Endothelial cell of umbilical vein (primary cell): ENCODE results near the gene GPR146. TPM values are rescaled to one million over a fixed set of nuclear protein-coding genes. Genes with fewer than 3 reads are reported as not detected.
A peak's percentile ranks its signal among the peaks of the same experiment; 100 is the strongest.

Source experiments
- BruUV-seq: library from RNA; stranded (reverse); fragments of 400-500 nt; replicated peaks from 2 replicates; lab custom pipeline; 2021; lab: Mats Ljungman, UMichigan
- CTCF ChIA-PET: fragments of 300-600, 350-600 bp; sonication (Branson Sonifier 250); formaldehyde crosslinking; loops from one replicate; lab custom pipeline; 2021; ENCODE audit warnings: antibody characterized with exemption, inconsistent platforms; lab: Charles Lee
- POLR2A ChIA-PET: fragments of 300-600, 350-600 bp; sonication (Branson Sonifier 250); formaldehyde crosslinking; loops from one replicate; lab custom pipeline; 2021; ENCODE audit warnings: antibody characterized with exemption, inconsistent platforms; lab: Charles Lee
- DNase-seq: peaks from one replicate; pipeline ENCODE4 v3.0.0-alpha.2; 2011; ENCODE audit warnings: low read depth, low spot score
- FAIRE-seq: peaks from 2 replicates; lab custom pipeline; 2011; peaks lifted over from hg19 to GRCh38; lab: Jason Lieb, UNC
- H2AFZ ChIP-seq: 2 replicates; pipeline ENCODE4 v1.6.0; 2012; ENCODE audit warnings: low read depth, low read length, control low read depth, inconsistent platforms
- H3K27ac ChIP-seq: 2 replicates; pipeline ENCODE4 v1.5.1; 2011; ENCODE audit warnings: low read depth, mild to moderate bottlenecking, control low read depth, low read length, moderate library complexity; ENCODE audit not compliant: insufficient read depth
- H3K27me3 ChIP-seq, 2 experiments: 2 replicates each; pipeline versions ENCODE4 v1.6.0 to v1.6.1; 2011; ENCODE audit warnings: low read length in 2 of 2, mixed read lengths in 1 of 2; ENCODE audit not compliant: control insufficient read depth in 2 of 2, insufficient read depth in 2 of 2
- H3K36me3 ChIP-seq, 2 experiments: 2 replicates in 1 of 2; 3 replicates in 1 of 2; pipeline ENCODE4 v1.5.1; 2011; ENCODE audit warnings: low read length in 2 of 2, mild to moderate bottlenecking in 1 of 2, moderate library complexity in 1 of 2; ENCODE audit not compliant: control insufficient read depth in 2 of 2, insufficient read depth in 2 of 2; ENCODE audit errors: extremely low read depth in 1 of 2
- H3K4me1 ChIP-seq: 3 replicates; pipeline ENCODE4 v1.5.1; 2011; ENCODE audit warnings: mild to moderate bottlenecking, low read length; ENCODE audit not compliant: control insufficient read depth, insufficient read depth; ENCODE audit errors: extremely low read depth
- H3K4me2 ChIP-seq: 2 replicates; pipeline ENCODE4 v1.6.1; 2011; ENCODE audit warnings: low read length, control low read depth, mixed read lengths; ENCODE audit not compliant: insufficient read depth
- H3K4me3 ChIP-seq, 3 experiments: fragments of 200-600 bp in 1 of 3; sonication (generic), shearing (Covaris generic) in 1 of 3; replicated peaks in 1 of 3; 2 replicates each; pipeline ENCODE4 v1.5.1; 2011 to 2016; ENCODE audit warnings: control low read depth in 3 of 3, low read length in 3 of 3, mild to moderate bottlenecking in 2 of 3, inconsistent platforms in 1 of 3, low read depth in 1 of 3, moderate library complexity in 1 of 3; ENCODE audit not compliant: insufficient read depth in 1 of 3
- H3K79me2 ChIP-seq: 2 replicates; pipeline ENCODE4 v1.6.0; 2012; ENCODE audit warnings: low read length, inconsistent platforms; ENCODE audit not compliant: control insufficient read depth, insufficient read depth
- H3K9ac ChIP-seq: replicated peaks from 2 replicates; pipeline ENCODE3; 2011; ENCODE audit warnings: low read length, control low read depth; ENCODE audit not compliant: insufficient read depth; ENCODE audit errors: extremely low read depth
- H3K9me1 ChIP-seq: replicated peaks from 3 replicates; pipeline ENCODE4 v1.6.0; 2011; ENCODE audit warnings: mild to moderate bottlenecking, low read length; ENCODE audit not compliant: control insufficient read depth, insufficient read depth; ENCODE audit errors: extremely low read depth
- H3K9me3 ChIP-seq: replicated peaks from 2 replicates; pipeline ENCODE4 v1.5.1; 2012; ENCODE audit warnings: low read length, inconsistent platforms; ENCODE audit not compliant: control insufficient read depth, insufficient read depth
- H4K20me1 ChIP-seq: replicated peaks from 2 replicates; pipeline ENCODE3; 2011; ENCODE audit warnings: mild to moderate bottlenecking, low read length; ENCODE audit not compliant: control insufficient read depth, insufficient read depth; ENCODE audit errors: extremely low read depth
- FOS ChIP-seq: IDR thresholded peaks from 2 replicates; pipeline ENCODE4 v1.6.1; 2011; ENCODE audit warnings: mild to moderate bottlenecking, low read length, moderate library complexity, borderline replicate concordance; ENCODE audit not compliant: insufficient read depth
- GATA2 ChIP-seq: IDR thresholded peaks from 2 replicates; pipeline ENCODE4 v1.7.0; 2011; ENCODE audit warnings: low read depth, mild to moderate bottlenecking, moderate library complexity, mixed read lengths, low read length; ENCODE audit not compliant: insufficient read length, insufficient read depth
- MYC ChIP-seq: IDR thresholded peaks from one replicate; pipeline ENCODE4 v1.6.1; 2011; ENCODE audit warnings: mild to moderate bottlenecking, low read depth, low read length
- POLR2A ChIP-seq: IDR thresholded peaks from 2 replicates; pipeline ENCODE4 v1.6.1; 2012; ENCODE audit warnings: low read depth, mild to moderate bottlenecking, control low read depth, low read length
- dilution Hi-C: fragments of 300-500 bp; cut with MboI; formaldehyde crosslinking; loops from one replicate; pipeline ENCODE4 v1.15.0; 2019; ENCODE audit warnings: low sequenced_read_pairs; ENCODE audit not compliant: extremely low pct_ligation_motif_present
- intact Hi-C: fragments of 100-400 bp; cut with micrococcal nuclease; formaldehyde crosslinking; loops from one replicate; pipeline ENCODE4 v1.10.0; 2022
- polyA plus RNA-seq, 4 experiments: library from polyadenylated mRNA; depleted of rRNA in 3 of 4; stranded (reverse) in 3 of 4; unstranded in 1 of 4; fragments of >200 nt; gene quantifications; 2 replicates each; pipeline versions ENCODE4 v1.2.1 to v1.2.3, GENCODE V29; 2011 to 2012; ENCODE audit warnings: missing spikeins in 1 of 4
- total RNA-seq: library from RNA; stranded (reverse); gene quantifications from 2 replicates; pipeline ENCODE4 v1.2.3, GENCODE V29; 2021
- TF ChIP-seq, protein P1 (sequence below): IDR thresholded peaks from 2 replicates; pipeline ENCODE4 v1.6.1; 2011; ENCODE audit not compliant: insufficient read depth, insufficient read length
- TF ChIP-seq, protein P2 (sequence below), 2 donors: IDR thresholded peaks; 1 replicate in 1 of 2; 2 replicates in 1 of 2; pipeline ENCODE4 v1.5.1; 2011; ENCODE audit warnings: low read length in 2 of 2, mild to moderate bottlenecking in 2 of 2, moderate library complexity in 2 of 2, control low read depth in 1 of 2, inconsistent platforms in 1 of 2, low read depth in 1 of 2; ENCODE audit not compliant: insufficient read depth in 1 of 2; ENCODE audit errors: extremely low read depth in 1 of 2

GPR146 gene
- total and polyA plus RNA-seq, 2 donors (not counting 3 experiments of a cell fraction or from before 2014, with no cell fraction given): 18.5 to 44.8 TPM

DNA sequence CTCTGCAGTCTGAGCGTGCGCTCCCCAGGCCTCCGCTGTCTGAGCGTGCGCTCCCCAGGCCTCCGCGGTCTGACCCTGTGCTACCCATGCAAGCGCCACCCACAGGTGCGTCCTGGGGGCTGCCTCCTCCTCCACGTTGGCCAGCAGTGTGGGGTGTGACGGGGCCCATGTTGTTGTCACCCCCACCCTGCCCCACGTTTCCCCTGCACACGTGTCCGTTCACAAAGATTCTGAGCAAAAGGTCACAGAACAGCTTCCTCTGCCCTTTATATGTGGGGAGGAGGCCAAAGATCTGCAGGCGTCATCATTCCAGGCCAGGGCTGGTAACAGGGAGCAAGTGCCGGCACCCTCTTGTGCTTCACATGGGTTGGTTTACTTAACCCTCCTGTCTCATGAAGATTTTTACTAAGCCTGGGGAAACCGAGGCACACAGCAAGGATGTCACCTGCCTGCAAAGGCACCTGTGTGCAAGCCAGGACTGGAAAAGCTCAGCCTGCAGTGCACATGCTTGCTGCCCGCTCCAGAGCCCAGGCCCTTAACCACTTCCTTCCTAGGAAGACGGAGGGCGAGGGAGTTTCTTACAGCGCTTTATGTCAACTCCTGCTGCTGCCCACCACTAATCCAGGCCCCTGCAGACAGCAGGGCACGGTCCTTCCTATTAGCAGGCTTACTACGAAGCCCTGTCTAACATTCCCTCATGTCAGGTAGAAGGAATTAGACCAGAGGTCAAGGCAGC lies 4.8 kb downstream of the GPR146 start:
- Histone ChIP-seq H3K4me1 (peaks cover 44% of the 10 kb centered on the region), H3K27me3 (no peaks in the 10 kb centered on the region), H3K9me1 (no peaks in the 10 kb centered on the region), H3K79me2 (no peaks in the 10 kb centered on the region), H3K4me3 (no peak overlapping the region), H3K9me3 (no peaks in the 10 kb centered on the region), H4K20me1 (no peaks in the 10 kb centered on the region), H3K4me2 (peak overlapping the region; percentile 3), H3K36me3 (no peaks in the 10 kb centered on the region), H3K27ac (peak overlapping the region; percentile 14), H3K9ac (no peak overlapping the region), H2AFZ (no peak overlapping the region)
- intact Hi-C loops (loop anchor here (1.0 kb wide), 1 partner anchor 56 kb away; no protein-coding TSS in a partner anchor), dilution Hi-C loops (no loop called here)
- DNase-seq: peak; percentile 78
- no TSS peak for BruUV-seq
- CTCF ChIA-PET: interaction anchor here (1.1 to 4.9 kb wide), 4 partner anchors 16 to 176 kb away, joined by 3 to 26 read pairs (median 13); no protein-coding TSS in a partner anchor
- POLR2A ChIA-PET: no interaction called here
- TF ChIP-seq, protein P1, sequence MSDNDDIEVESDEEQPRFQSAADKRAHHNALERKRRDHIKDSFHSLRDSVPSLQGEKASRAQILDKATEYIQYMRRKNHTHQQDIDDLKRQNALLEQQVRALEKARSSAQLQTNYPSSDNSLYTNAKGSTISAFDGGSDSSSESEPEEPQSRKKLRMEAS: peak; percentile 89
- no peak for TF ChIP-seq GATA2
- peak; percentile 84 for FAIRE-seq

DNA sequence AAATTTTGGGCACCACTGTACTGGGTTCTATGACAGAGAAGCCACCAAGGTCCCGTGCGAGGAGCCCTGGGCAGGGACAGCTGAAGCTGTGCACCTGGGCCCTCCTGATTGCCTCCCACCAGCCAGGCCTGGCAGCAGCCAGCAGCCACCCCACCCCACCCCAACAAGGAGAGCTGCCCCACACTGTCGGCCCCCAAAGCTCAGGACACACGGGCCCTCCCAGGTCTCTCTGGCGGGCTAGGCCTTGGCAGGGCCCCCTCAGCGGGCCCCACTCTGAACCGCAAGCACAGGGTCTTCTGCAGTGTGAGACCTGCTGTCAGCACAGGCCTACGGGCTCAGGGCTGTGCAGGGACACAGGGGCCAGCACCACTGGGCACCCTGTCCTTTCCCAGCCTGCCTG lies 5.5 kb downstream of the GPR146 start:
- Histone ChIP-seq H2AFZ (no peak overlapping the region), H3K4me2 (no peak overlapping the region), H3K9ac (no peak overlapping the region), H3K27me3 (no peaks in the 10 kb centered on the region), H3K36me3 (no peaks in the 10 kb centered on the region), H3K9me1 (no peaks in the 10 kb centered on the region), H4K20me1 (no peaks in the 10 kb centered on the region), H3K27ac (peak overlapping the region; percentile 14), H3K4me3 (no peak overlapping the region), H3K4me1 (peaks cover 49% of the 10 kb centered on the region), H3K9me3 (no peaks in the 10 kb centered on the region), H3K79me2 (no peaks in the 10 kb centered on the region)
- TF ChIP-seq FOS (no peak), MYC (no peak), POLR2A (no peak)
- TF ChIP-seq, protein P2, sequence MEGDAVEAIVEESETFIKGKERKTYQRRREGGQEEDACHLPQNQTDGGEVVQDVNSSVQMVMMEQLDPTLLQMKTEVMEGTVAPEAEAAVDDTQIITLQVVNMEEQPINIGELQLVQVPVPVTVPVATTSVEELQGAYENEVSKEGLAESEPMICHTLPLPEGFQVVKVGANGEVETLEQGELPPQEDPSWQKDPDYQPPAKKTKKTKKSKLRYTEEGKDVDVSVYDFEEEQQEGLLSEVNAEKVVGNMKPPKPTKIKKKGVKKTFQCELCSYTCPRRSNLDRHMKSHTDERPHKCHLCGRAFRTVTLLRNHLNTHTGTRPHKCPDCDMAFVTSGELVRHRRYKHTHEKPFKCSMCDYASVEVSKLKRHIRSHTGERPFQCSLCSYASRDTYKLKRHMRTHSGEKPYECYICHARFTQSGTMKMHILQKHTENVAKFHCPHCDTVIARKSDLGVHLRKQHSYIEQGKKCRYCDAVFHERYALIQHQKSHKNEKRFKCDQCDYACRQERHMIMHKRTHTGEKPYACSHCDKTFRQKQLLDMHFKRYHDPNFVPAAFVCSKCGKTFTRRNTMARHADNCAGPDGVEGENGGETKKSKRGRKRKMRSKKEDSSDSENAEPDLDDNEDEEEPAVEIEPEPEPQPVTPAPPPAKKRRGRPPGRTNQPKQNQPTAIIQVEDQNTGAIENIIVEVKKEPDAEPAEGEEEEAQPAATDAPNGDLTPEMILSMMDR (IDR thresholded peaks at IDR 0.05; ENCODE audit: extremely low read depth in 1 of 2, insufficient read depth in 1 of 2, low read depth in 1 of 2, low read length in 2 of 2): no peak
- BruUV-seq: no TSS peak
- dilution Hi-C loops: no loop called here
- intact Hi-C loops: loop anchor here (1.0 kb wide), 1 partner anchor 56 kb away; no protein-coding TSS in a partner anchor
- DNase-seq (no peak), FAIRE-seq (no peak)
- ChIA-PET CTCF (interaction anchor here (1.1 to 4.9 kb wide), 4 partner anchors 16 to 176 kb away, joined by 3 to 26 read pairs (median 13); no protein-coding TSS in a partner anchor), POLR2A (no interaction called here)
